Astrocyte (in vitro differentiated cells and primary cell): ENCODE results near the gene ARL6IP4.

ENCODE experiments used
- EZH2 ChIP-seq: IDR thresholded peaks from 2 replicates; pipeline ENCODE4 v1.6.1; 2012; ENCODE audit warnings: mild to moderate bottlenecking, low read length, inconsistent platforms; ENCODE audit not compliant: insufficient read depth
- TF ChIP-seq, protein P1 (sequence below): IDR thresholded peaks from 2 replicates; pipeline ENCODE4 v1.5.1; 2011; ENCODE audit warnings: low read depth, mild to moderate bottlenecking, inconsistent platforms, low read length, moderate library complexity; ENCODE audit not compliant: insufficient read depth

DNA sequence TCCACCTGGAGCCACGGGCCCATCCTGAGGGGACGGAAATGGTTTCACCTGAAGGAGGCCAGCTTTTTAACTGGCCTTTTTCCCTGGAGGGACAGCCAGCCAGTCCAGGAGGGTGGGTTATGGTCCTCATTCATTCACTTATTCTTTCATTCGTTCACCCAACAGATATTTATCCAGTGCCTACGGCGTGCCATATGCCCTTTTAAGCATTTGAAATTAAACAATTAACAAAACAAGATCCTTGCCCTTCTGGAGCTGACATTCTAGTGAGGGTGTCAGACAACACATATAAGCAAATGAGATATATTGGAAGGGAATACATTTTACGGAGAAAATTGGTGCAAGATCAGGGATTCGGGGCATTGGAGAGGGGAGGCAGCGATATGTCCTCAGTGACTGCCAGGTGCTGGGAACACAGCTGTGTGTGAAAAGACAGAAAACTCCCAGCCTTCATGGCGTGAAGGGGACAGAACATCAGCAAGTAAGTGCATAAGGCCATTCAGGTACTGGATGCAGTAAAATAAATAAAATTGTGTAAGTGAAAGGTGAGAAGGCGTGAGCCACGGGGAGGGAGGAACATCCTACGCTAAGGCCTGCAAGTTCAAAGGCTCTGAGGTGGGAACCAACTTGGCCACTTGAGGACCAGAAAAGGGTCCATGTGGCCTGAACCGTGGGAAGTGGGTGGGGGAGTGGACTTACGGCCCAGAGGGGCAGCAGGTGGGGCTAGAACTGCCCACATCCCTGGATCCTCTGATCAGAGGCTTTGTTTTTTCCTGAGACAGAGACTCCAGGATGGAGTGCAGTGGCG, 13.5 kb upstream of the ARL6IP4 start:
- no peak for TF ChIP-seq EZH2
- TF ChIP-seq, protein P1, sequence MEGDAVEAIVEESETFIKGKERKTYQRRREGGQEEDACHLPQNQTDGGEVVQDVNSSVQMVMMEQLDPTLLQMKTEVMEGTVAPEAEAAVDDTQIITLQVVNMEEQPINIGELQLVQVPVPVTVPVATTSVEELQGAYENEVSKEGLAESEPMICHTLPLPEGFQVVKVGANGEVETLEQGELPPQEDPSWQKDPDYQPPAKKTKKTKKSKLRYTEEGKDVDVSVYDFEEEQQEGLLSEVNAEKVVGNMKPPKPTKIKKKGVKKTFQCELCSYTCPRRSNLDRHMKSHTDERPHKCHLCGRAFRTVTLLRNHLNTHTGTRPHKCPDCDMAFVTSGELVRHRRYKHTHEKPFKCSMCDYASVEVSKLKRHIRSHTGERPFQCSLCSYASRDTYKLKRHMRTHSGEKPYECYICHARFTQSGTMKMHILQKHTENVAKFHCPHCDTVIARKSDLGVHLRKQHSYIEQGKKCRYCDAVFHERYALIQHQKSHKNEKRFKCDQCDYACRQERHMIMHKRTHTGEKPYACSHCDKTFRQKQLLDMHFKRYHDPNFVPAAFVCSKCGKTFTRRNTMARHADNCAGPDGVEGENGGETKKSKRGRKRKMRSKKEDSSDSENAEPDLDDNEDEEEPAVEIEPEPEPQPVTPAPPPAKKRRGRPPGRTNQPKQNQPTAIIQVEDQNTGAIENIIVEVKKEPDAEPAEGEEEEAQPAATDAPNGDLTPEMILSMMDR = no peak
